GM19372 (cell line): ENCODE data around the gene ARVCF.

Experiments
- ATAC-seq: cut with Tn5 transposase; IDR thresholded peaks from one replicate; pipeline ENCODE4 v1.9.1; 2021; ENCODE audit warnings: mild to moderate bottlenecking, low read depth, moderate library complexity; ENCODE audit not compliant: unreplicated experiment

ARVCF gene

GRCh38 chr22:19921544-19922081 lies 95.0 kb downstream of the ARVCF start:
- no peak for ATAC-seq
